MG63 (cell line): ENCODE results near the gene FNDC3B. TPM values are rescaled to one million over a fixed set of nuclear protein-coding genes. Genes with fewer than 3 reads are reported as not detected.
"Not testable (repeated sequence)": the region's sequence is repeated elsewhere in the genome, so short reads cannot be mapped to it uniquely, and the experiment has no call there.

ENCODE experiments used
- DNase-seq: peaks from one replicate; pipeline ENCODE4 v3.0.0-alpha.2; 2020
- H3K27me3 ChIP-seq: fragments of 250-450 bp; sonication (Bioruptor Pico); 2 replicates; pipeline ENCODE4 v1.5.1; 2020; ENCODE audit warnings: mild to moderate bottlenecking, moderate library complexity
- H3K36me3 ChIP-seq: fragments of 250-450 bp; sonication (Bioruptor Pico); 2 replicates; pipeline ENCODE4 v1.5.1; 2020; ENCODE audit warnings: mild to moderate bottlenecking, moderate library complexity
- H3K4me3 ChIP-seq: fragments of 250-450 bp; sonication (Bioruptor Pico); 2 replicates; pipeline ENCODE4 v1.5.1; 2020; ENCODE audit warnings: mild to moderate bottlenecking, moderate library complexity
- H3K9me3 ChIP-seq: fragments of 250-450 bp; sonication (Bioruptor Pico); 2 replicates; pipeline ENCODE4 v1.5.1; 2020; ENCODE audit warnings: mild to moderate bottlenecking, moderate library complexity
- total RNA-seq: library from RNA; depleted of rRNA; stranded (reverse); fragments of >200 nt; shearing (Covaris generic); gene quantifications from 2 replicates; pipeline ENCODE4 v1.2.3, GENCODE V29; 2014; ENCODE audit warnings: low replicate concordance

The FNDC3B gene
- total RNA-seq, 1 experiment from 2014 or later = 53.7 TPM

- peaks cover 26% of the 10 kb centered on the region for H3K36me3 ChIP-seq
Measured at GRCh38 chr3:172092658-172093057, 53.3 kb downstream of the FNDC3B start.

GRCh38 chr3:172093581-172094443 is 54.4 kb downstream of the FNDC3B start:
- not testable (repeated sequence) for H3K4me3 ChIP-seq, H3K27me3 ChIP-seq, H3K9me3 ChIP-seq, DNase-seq
- peaks cover 33% of the 10 kb centered on the region for H3K36me3 ChIP-seq

More at GRCh38 chr3:172092658-172093057, 53.3 kb downstream of the FNDC3B start:
- H3K9me3 ChIP-seq = no peaks in the 10 kb centered on the region
- no peaks in the 10 kb centered on the region for H3K27me3 ChIP-seq
- H3K4me3 ChIP-seq = no peak overlapping the region
- no peak for DNase-seq

- H3K36me3 ChIP-seq = peaks cover 26% of the 10 kb centered on the region
- no peaks in the 10 kb centered on the region for H3K27me3 ChIP-seq
- H3K9me3 ChIP-seq = no peaks in the 10 kb centered on the region
- H3K4me3 ChIP-seq = no peak overlapping the region
- no peak for DNase-seq
Measured at GRCh38 chr3:172094621-172095557, 55.5 kb downstream of the FNDC3B start.

GRCh38 chr3:172096881-172097420 is 57.6 kb downstream of the FNDC3B start:
- H3K9me3 ChIP-seq = no peaks in the 10 kb centered on the region
- H3K36me3 ChIP-seq = peaks cover 23% of the 10 kb centered on the region
- peak; percentile 25 for DNase-seq
- H3K27me3 ChIP-seq = no peaks in the 10 kb centered on the region
- H3K4me3 ChIP-seq = no peak overlapping the region

GRCh38 chr3:172097585-172097984 is 58.2 kb downstream of the FNDC3B start:
- no peak for DNase-seq
- no peaks in the 10 kb centered on the region for H3K27me3 ChIP-seq
- H3K36me3 ChIP-seq = peaks cover 18% of the 10 kb centered on the region
- H3K4me3 ChIP-seq = no peak overlapping the region
- no peaks in the 10 kb centered on the region for H3K9me3 ChIP-seq

GRCh38 chr3:172098698-172099494 is 59.5 kb downstream of the FNDC3B start:
- Histone ChIP-seq H3K27me3 (no peaks in the 10 kb centered on the region), H3K36me3 (peaks cover 18% of the 10 kb centered on the region), H3K9me3 (no peaks in the 10 kb centered on the region), H3K4me3 (no peak overlapping the region)
- DNase-seq = no peak

- H3K36me3 ChIP-seq = peaks cover 16% of the 10 kb centered on the region
- no peaks in the 10 kb centered on the region for H3K9me3 ChIP-seq
- no peak overlapping the region for H3K4me3 ChIP-seq
- DNase-seq = no peak
- no peaks in the 10 kb centered on the region for H3K27me3 ChIP-seq
Measured at GRCh38 chr3:172099495-172099808, 60.1 kb downstream of the FNDC3B start.

GRCh38 chr3:172100482-172100881 is 61.1 kb downstream of the FNDC3B start:
- Histone ChIP-seq H3K9me3 (no peaks in the 10 kb centered on the region), H3K27me3 (no peaks in the 10 kb centered on the region)
- DNase-seq = no peak

GRCh38 chr3:172101107-172101506 is 61.7 kb downstream of the FNDC3B start:
- H3K4me3 ChIP-seq = no peak overlapping the region
- H3K27me3 ChIP-seq = no peaks in the 10 kb centered on the region
- H3K36me3 ChIP-seq = peaks cover 21% of the 10 kb centered on the region
- no peaks in the 10 kb centered on the region for H3K9me3 ChIP-seq
- no peak for DNase-seq

More at GRCh38 chr3:172100482-172100881, 61.1 kb downstream of the FNDC3B start:
- peaks cover 19% of the 10 kb centered on the region for H3K36me3 ChIP-seq
- no peak overlapping the region for H3K4me3 ChIP-seq

- H3K9me3 ChIP-seq = no peaks in the 10 kb centered on the region
- H3K4me3 ChIP-seq = no peak overlapping the region
- peaks cover 24% of the 10 kb centered on the region for H3K36me3 ChIP-seq
- no peaks in the 10 kb centered on the region for H3K27me3 ChIP-seq
- no peak for DNase-seq
Measured at GRCh38 chr3:172102123-172102882, 62.9 kb downstream of the FNDC3B start.

GRCh38 chr3:172102883-172103310 is 63.5 kb downstream of the FNDC3B start:
- Histone ChIP-seq H3K36me3 (peaks cover 26% of the 10 kb centered on the region), H3K9me3 (no peaks in the 10 kb centered on the region), H3K4me3 (no peak overlapping the region), H3K27me3 (no peaks in the 10 kb centered on the region)
- DNase-seq = no peak

- DNase-seq = peak; percentile 32
- no peak overlapping the region for H3K4me3 ChIP-seq
Measured at GRCh38 chr3:172103724-172104123, 64.3 kb downstream of the FNDC3B start.

GRCh38 chr3:172104471-172105072 is 65.2 kb downstream of the FNDC3B start:
- DNase-seq = no peak
- Histone ChIP-seq H3K27me3 (no peaks in the 10 kb centered on the region), H3K4me3 (no peak overlapping the region), H3K36me3 (peaks cover 32% of the 10 kb centered on the region), H3K9me3 (no peaks in the 10 kb centered on the region)

More at GRCh38 chr3:172103724-172104123, 64.3 kb downstream of the FNDC3B start:
- Histone ChIP-seq H3K36me3 (peaks cover 28% of the 10 kb centered on the region), H3K9me3 (no peaks in the 10 kb centered on the region), H3K27me3 (no peaks in the 10 kb centered on the region)

- H3K36me3 ChIP-seq = peaks cover 45% of the 10 kb centered on the region
- no peak overlapping the region for H3K4me3 ChIP-seq
- DNase-seq = no peak
- no peaks in the 10 kb centered on the region for H3K27me3 ChIP-seq
- no peaks in the 10 kb centered on the region for H3K9me3 ChIP-seq
Measured at GRCh38 chr3:172106037-172106954, 66.9 kb downstream of the FNDC3B start.
